ENCODE results near the gene HBA2.

DNA sequence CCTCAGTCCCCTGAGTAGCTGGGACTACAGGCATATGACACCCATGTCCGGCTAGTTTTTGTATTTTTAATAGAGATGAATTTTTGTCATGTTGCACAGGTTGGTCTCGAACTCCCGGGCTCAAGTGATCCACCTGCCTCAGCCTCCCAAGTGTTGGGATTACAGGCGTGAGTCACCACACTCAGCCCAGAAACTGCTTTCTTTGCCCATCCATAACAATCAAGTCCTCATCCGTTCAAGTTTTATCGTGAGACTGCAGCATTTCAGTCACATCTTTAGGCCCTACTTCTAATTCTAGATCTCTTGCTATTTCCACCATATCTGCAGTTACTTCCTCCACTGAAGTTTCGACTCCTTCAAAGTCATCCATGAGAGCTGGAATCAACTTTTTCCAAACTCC lies 40.6 kb upstream of the HBA2 start:
- no peak for TF ChIP-seq POLR2AphosphoS5 (IDR thresholded peaks at IDR 0.05; ENCODE audit: low read depth, low read length)
- no peak for TF ChIP-seq TAF1 (IDR thresholded peaks at IDR 0.05; ENCODE audit: low read depth, low read length)
